Endothelial cell of umbilical vein (primary cell): ENCODE results near the gene DOCK7. TPM values are rescaled to one million over a fixed set of nuclear protein-coding genes. Genes with fewer than 3 reads are reported as not detected.

Experiments
- BruUV-seq: library from RNA; stranded (reverse); fragments of 400-500 nt; replicated peaks from 2 replicates; lab custom pipeline; 2021; lab: Mats Ljungman, UMichigan
- CTCF ChIA-PET: fragments of 300-600, 350-600 bp; sonication (Branson Sonifier 250); formaldehyde crosslinking; loops from one replicate; lab custom pipeline; 2021; ENCODE audit warnings: antibody characterized with exemption, inconsistent platforms; lab: Charles Lee
- POLR2A ChIA-PET: fragments of 300-600, 350-600 bp; sonication (Branson Sonifier 250); formaldehyde crosslinking; loops from one replicate; lab custom pipeline; 2021; ENCODE audit warnings: antibody characterized with exemption, inconsistent platforms; lab: Charles Lee
- DNase-seq: peaks from one replicate; pipeline ENCODE4 v3.0.0-alpha.2; 2011; ENCODE audit warnings: low read depth, low spot score
- FAIRE-seq: peaks from 2 replicates; lab custom pipeline; 2011; peaks lifted over from hg19 to GRCh38; lab: Jason Lieb, UNC
- H2AFZ ChIP-seq: 2 replicates; pipeline ENCODE4 v1.6.0; 2012; ENCODE audit warnings: low read depth, low read length, control low read depth, inconsistent platforms
- H3K27ac ChIP-seq: 2 replicates; pipeline ENCODE4 v1.5.1; 2011; ENCODE audit warnings: low read depth, mild to moderate bottlenecking, control low read depth, low read length, moderate library complexity; ENCODE audit not compliant: insufficient read depth
- H3K27me3 ChIP-seq, 2 experiments: 2 replicates each; pipeline versions ENCODE4 v1.6.0 to v1.6.1; 2011; ENCODE audit warnings: low read length in 2 of 2, mixed read lengths in 1 of 2; ENCODE audit not compliant: control insufficient read depth in 2 of 2, insufficient read depth in 2 of 2
- H3K36me3 ChIP-seq, 2 experiments: 2 replicates in 1 of 2; 3 replicates in 1 of 2; pipeline ENCODE4 v1.5.1; 2011; ENCODE audit warnings: low read length in 2 of 2, mild to moderate bottlenecking in 1 of 2, moderate library complexity in 1 of 2; ENCODE audit not compliant: control insufficient read depth in 2 of 2, insufficient read depth in 2 of 2; ENCODE audit errors: extremely low read depth in 1 of 2
- H3K4me1 ChIP-seq: 3 replicates; pipeline ENCODE4 v1.5.1; 2011; ENCODE audit warnings: mild to moderate bottlenecking, low read length; ENCODE audit not compliant: control insufficient read depth, insufficient read depth; ENCODE audit errors: extremely low read depth
- H3K4me2 ChIP-seq: 2 replicates; pipeline ENCODE4 v1.6.1; 2011; ENCODE audit warnings: low read length, control low read depth, mixed read lengths; ENCODE audit not compliant: insufficient read depth
- H3K4me3 ChIP-seq, 3 experiments: fragments of 200-600 bp in 1 of 3; sonication (generic), shearing (Covaris generic) in 1 of 3; replicated peaks in 1 of 3; 2 replicates each; pipeline ENCODE4 v1.5.1; 2011 to 2016; ENCODE audit warnings: control low read depth in 3 of 3, low read length in 3 of 3, mild to moderate bottlenecking in 2 of 3, inconsistent platforms in 1 of 3, low read depth in 1 of 3, moderate library complexity in 1 of 3; ENCODE audit not compliant: insufficient read depth in 1 of 3
- H3K79me2 ChIP-seq: 2 replicates; pipeline ENCODE4 v1.6.0; 2012; ENCODE audit warnings: low read length, inconsistent platforms; ENCODE audit not compliant: control insufficient read depth, insufficient read depth
- H3K9ac ChIP-seq: replicated peaks from 2 replicates; pipeline ENCODE3; 2011; ENCODE audit warnings: low read length, control low read depth; ENCODE audit not compliant: insufficient read depth; ENCODE audit errors: extremely low read depth
- H3K9me1 ChIP-seq: replicated peaks from 3 replicates; pipeline ENCODE4 v1.6.0; 2011; ENCODE audit warnings: mild to moderate bottlenecking, low read length; ENCODE audit not compliant: control insufficient read depth, insufficient read depth; ENCODE audit errors: extremely low read depth
- H3K9me3 ChIP-seq: replicated peaks from 2 replicates; pipeline ENCODE4 v1.5.1; 2012; ENCODE audit warnings: low read length, inconsistent platforms; ENCODE audit not compliant: control insufficient read depth, insufficient read depth
- H4K20me1 ChIP-seq: replicated peaks from 2 replicates; pipeline ENCODE3; 2011; ENCODE audit warnings: mild to moderate bottlenecking, low read length; ENCODE audit not compliant: control insufficient read depth, insufficient read depth; ENCODE audit errors: extremely low read depth
- EZH2 ChIP-seq: IDR thresholded peaks from 2 replicates; pipeline ENCODE4 v1.6.1; 2012; ENCODE audit warnings: borderline replicate concordance, low read depth, mild to moderate bottlenecking, moderate library complexity, low read length, inconsistent platforms; ENCODE audit not compliant: severe bottlenecking
- FOS ChIP-seq: IDR thresholded peaks from 2 replicates; pipeline ENCODE4 v1.6.1; 2011; ENCODE audit warnings: mild to moderate bottlenecking, low read length, moderate library complexity, borderline replicate concordance; ENCODE audit not compliant: insufficient read depth
- GATA2 ChIP-seq: IDR thresholded peaks from 2 replicates; pipeline ENCODE4 v1.7.0; 2011; ENCODE audit warnings: low read depth, mild to moderate bottlenecking, moderate library complexity, mixed read lengths, low read length; ENCODE audit not compliant: insufficient read length, insufficient read depth
- JUN ChIP-seq: IDR thresholded peaks from 2 replicates; pipeline ENCODE4 v1.6.1; 2011; ENCODE audit warnings: borderline replicate concordance, low read depth; ENCODE audit not compliant: insufficient read length, insufficient read depth
- MYC ChIP-seq: IDR thresholded peaks from one replicate; pipeline ENCODE4 v1.6.1; 2011; ENCODE audit warnings: mild to moderate bottlenecking, low read depth, low read length
- POLR2A ChIP-seq: IDR thresholded peaks from 2 replicates; pipeline ENCODE4 v1.6.1; 2012; ENCODE audit warnings: low read depth, mild to moderate bottlenecking, control low read depth, low read length
- POLR2AphosphoS5 ChIP-seq: IDR thresholded peaks from 2 replicates; pipeline ENCODE4 v1.6.1; 2012; ENCODE audit warnings: low read depth, mild to moderate bottlenecking, control low read depth, low read length, moderate library complexity; ENCODE audit not compliant: insufficient read depth
- dilution Hi-C: fragments of 300-500 bp; cut with MboI; formaldehyde crosslinking; loops from one replicate; pipeline ENCODE4 v1.15.0; 2019; ENCODE audit warnings: low sequenced_read_pairs; ENCODE audit not compliant: extremely low pct_ligation_motif_present
- intact Hi-C: fragments of 100-400 bp; cut with micrococcal nuclease; formaldehyde crosslinking; loops from one replicate; pipeline ENCODE4 v1.10.0; 2022
- polyA plus RNA-seq, 4 experiments: library from polyadenylated mRNA; depleted of rRNA in 3 of 4; stranded (reverse) in 3 of 4; unstranded in 1 of 4; fragments of >200 nt; gene quantifications; 2 replicates each; pipeline versions ENCODE4 v1.2.1 to v1.2.3, GENCODE V29; 2011 to 2012; ENCODE audit warnings: missing spikeins in 1 of 4
- total RNA-seq: library from RNA; stranded (reverse); gene quantifications from 2 replicates; pipeline ENCODE4 v1.2.3, GENCODE V29; 2021
- TF ChIP-seq, protein P1 (sequence below): IDR thresholded peaks from 2 replicates; pipeline ENCODE4 v1.6.1; 2011; ENCODE audit not compliant: insufficient read depth, insufficient read length
- TF ChIP-seq, protein P2 (sequence below), 2 donors: IDR thresholded peaks; 1 replicate in 1 of 2; 2 replicates in 1 of 2; pipeline ENCODE4 v1.5.1; 2011; ENCODE audit warnings: low read length in 2 of 2, mild to moderate bottlenecking in 2 of 2, moderate library complexity in 2 of 2, control low read depth in 1 of 2, inconsistent platforms in 1 of 2, low read depth in 1 of 2; ENCODE audit not compliant: insufficient read depth in 1 of 2; ENCODE audit errors: extremely low read depth in 1 of 2

Gene DOCK7
- total and polyA plus RNA-seq, 2 donors (not counting 3 experiments of a cell fraction or from before 2014, with no cell fraction given), result 9.4 to 31.9 TPM

DNA sequence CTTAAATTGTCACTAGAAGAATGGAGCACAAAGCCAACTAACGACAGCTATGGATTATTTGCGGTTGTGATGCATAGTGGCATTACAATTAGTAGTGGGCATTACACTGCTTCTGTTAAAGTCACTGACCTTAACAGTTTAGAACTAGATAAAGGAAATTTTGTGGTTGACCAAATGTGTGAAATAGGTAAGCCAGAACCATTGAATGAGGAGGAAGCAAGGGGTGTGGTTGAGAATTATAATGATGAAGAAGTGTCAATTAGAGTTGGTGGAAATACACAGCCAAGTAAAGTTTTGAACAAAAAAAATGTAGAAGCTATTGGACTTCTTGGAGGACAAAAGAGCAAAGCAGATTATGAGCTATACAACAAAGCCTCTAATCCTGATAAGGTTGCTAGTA lies 237.9 kb downstream of the DOCK7 start:
- Histone ChIP-seq H2AFZ (no peak overlapping the region), H3K4me1 (no peaks in the 10 kb centered on the region), H3K27ac (no peak overlapping the region), H3K9me1 (no peaks in the 10 kb centered on the region), H3K4me3 (no peak overlapping the region), H3K4me2 (no peak overlapping the region), H3K36me3 (peaks cover 0 to 23% of the 10 kb centered on the region in 2 experiments), H4K20me1 (peaks cover 2% of the 10 kb centered on the region), H3K9me3 (no peaks in the 10 kb centered on the region), H3K9ac (no peak overlapping the region), H3K27me3 (no peaks in the 10 kb centered on the region), H3K79me2 (peaks cover 6% of the 10 kb centered on the region)
- ChIA-PET CTCF (interaction anchor here (1.0 to 1.6 kb wide), 4 partner anchors 8 to 296 kb away, joined by 3 to 6 read pairs (median 4); no protein-coding TSS in a partner anchor), POLR2A (no interaction called here)
- no peak for TF ChIP-seq JUN
- TF ChIP-seq GATA2, result no peak
- TF ChIP-seq MYC, result no peak
- TF ChIP-seq, protein P1, sequence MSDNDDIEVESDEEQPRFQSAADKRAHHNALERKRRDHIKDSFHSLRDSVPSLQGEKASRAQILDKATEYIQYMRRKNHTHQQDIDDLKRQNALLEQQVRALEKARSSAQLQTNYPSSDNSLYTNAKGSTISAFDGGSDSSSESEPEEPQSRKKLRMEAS, result no peak
- no peak for TF ChIP-seq FOS
- TF ChIP-seq POLR2A, result no peak
- TF ChIP-seq, protein P2, sequence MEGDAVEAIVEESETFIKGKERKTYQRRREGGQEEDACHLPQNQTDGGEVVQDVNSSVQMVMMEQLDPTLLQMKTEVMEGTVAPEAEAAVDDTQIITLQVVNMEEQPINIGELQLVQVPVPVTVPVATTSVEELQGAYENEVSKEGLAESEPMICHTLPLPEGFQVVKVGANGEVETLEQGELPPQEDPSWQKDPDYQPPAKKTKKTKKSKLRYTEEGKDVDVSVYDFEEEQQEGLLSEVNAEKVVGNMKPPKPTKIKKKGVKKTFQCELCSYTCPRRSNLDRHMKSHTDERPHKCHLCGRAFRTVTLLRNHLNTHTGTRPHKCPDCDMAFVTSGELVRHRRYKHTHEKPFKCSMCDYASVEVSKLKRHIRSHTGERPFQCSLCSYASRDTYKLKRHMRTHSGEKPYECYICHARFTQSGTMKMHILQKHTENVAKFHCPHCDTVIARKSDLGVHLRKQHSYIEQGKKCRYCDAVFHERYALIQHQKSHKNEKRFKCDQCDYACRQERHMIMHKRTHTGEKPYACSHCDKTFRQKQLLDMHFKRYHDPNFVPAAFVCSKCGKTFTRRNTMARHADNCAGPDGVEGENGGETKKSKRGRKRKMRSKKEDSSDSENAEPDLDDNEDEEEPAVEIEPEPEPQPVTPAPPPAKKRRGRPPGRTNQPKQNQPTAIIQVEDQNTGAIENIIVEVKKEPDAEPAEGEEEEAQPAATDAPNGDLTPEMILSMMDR (IDR thresholded peaks at IDR 0.05; ENCODE audit: extremely low read depth in 1 of 2, insufficient read depth in 1 of 2, low read depth in 1 of 2, low read length in 2 of 2), result no peak
- TF ChIP-seq POLR2AphosphoS5, result no peak
- no peak for TF ChIP-seq EZH2
- DNase-seq (no peak), FAIRE-seq (no peak)
- intact Hi-C loops, result no loop called here
- dilution Hi-C loops, result no loop called here
- BruUV-seq, result TSS peak; percentile 35
